Neutrophil (primary cell): ENCODE measurements around the gene EGFL7.

Source experiments
- H3K27ac ChIP-seq: fragments of 200-600 bp; sonication (generic); 2 replicates; pipeline ENCODE4 v1.5.1; 2016; ENCODE audit warnings: mild to moderate bottlenecking, moderate library complexity
- H3K27me3 ChIP-seq: fragments of 200-600 bp; sonication (generic); 2 replicates; pipeline ENCODE4 v1.6.0; 2016; ENCODE audit warnings: mild to moderate bottlenecking
- H3K36me3 ChIP-seq: fragments of 200-600 bp; sonication (generic); 2 replicates; pipeline ENCODE4 v1.5.1; 2017
- H3K4me1 ChIP-seq, 2 experiments: fragments of 200-600 bp in 1 of 2; sonication (generic) in 1 of 2; 1 replicate in 1 of 2; 2 replicates in 1 of 2; pipeline versions ENCODE4 v1.5.1 to v1.6.1; 2013 to 2016; ENCODE audit warnings: low read depth in 1 of 2, low read length in 1 of 2, mild to moderate bottlenecking in 1 of 2, moderate library complexity in 1 of 2; ENCODE audit not compliant: control insufficient read depth in 1 of 2, insufficient read depth in 1 of 2
- H3K4me3 ChIP-seq, 2 experiments: fragments of 200-600 bp in 1 of 2; sonication (generic) in 1 of 2; 1 replicate in 1 of 2; 2 replicates in 1 of 2; pipeline ENCODE4 v1.5.1; 2013 to 2016; ENCODE audit warnings: low read depth in 1 of 2, low read length in 1 of 2, mild to moderate bottlenecking in 1 of 2, moderate library complexity in 1 of 2
- H3K9me3 ChIP-seq: fragments of 200-600 bp; sonication (generic); 2 replicates; pipeline ENCODE4 v1.5.1; 2016
- CTCF ChIP-seq: fragments of 200-600 bp; sonication (generic); IDR thresholded peaks from 2 replicates; pipeline ENCODE4 v1.5.1; 2016; ENCODE audit warnings: antibody characterized with exemption

The EGFL7 gene

GRCh38 chr9:136690104-136690805 is 27.5 kb downstream of the EGFL7 start:
- no peak for TF ChIP-seq CTCF
- H3K27me3 ChIP-seq: no peaks in the 10 kb centered on the region
- no peak overlapping the region for H3K4me3 ChIP-seq
- peaks cover 25 to 38% of the 10 kb centered on the region in 2 experiments for H3K4me1 ChIP-seq
- no peaks in the 10 kb centered on the region for H3K36me3 ChIP-seq
- no peak overlapping the region for H3K27ac ChIP-seq
- H3K9me3 ChIP-seq: no peaks in the 10 kb centered on the region

- no peak for TF ChIP-seq CTCF
- Histone ChIP-seq H3K27me3 (no peaks in the 10 kb centered on the region), H3K4me1 (peaks cover 25 to 38% of the 10 kb centered on the region in 2 experiments), H3K9me3 (no peaks in the 10 kb centered on the region), H3K27ac (no peak overlapping the region), H3K36me3 (no peaks in the 10 kb centered on the region), H3K4me3 (no peak overlapping the region)
These were observed 28.1 kb downstream of the EGFL7 start for GRCh38 chr9:136690806-136691261.

GRCh38 chr9:136691316-136692184 is 28.8 kb downstream of the EGFL7 start:
- Histone ChIP-seq H3K27me3 (no peaks in the 10 kb centered on the region), H3K36me3 (no peaks in the 10 kb centered on the region), H3K4me1 (peaks cover 25 to 39% of the 10 kb centered on the region in 2 experiments), H3K9me3 (no peaks in the 10 kb centered on the region), H3K4me3 (no peak overlapping the region), H3K27ac (no peak overlapping the region)
- no peak for TF ChIP-seq CTCF

- Histone ChIP-seq H3K4me1 (peaks cover 32 to 45% of the 10 kb centered on the region in 2 experiments), H3K4me3 (no peak overlapping the region), H3K9me3 (no peaks in the 10 kb centered on the region), H3K27ac (no peak overlapping the region), H3K36me3 (no peaks in the 10 kb centered on the region), H3K27me3 (no peaks in the 10 kb centered on the region)
- TF ChIP-seq CTCF: no peak
These were observed 29.7 kb downstream of the EGFL7 start for GRCh38 chr9:136692185-136693134.

GRCh38 chr9:136693135-136693489 is 30.4 kb downstream of the EGFL7 start:
- no peak for TF ChIP-seq CTCF
- no peak overlapping the region for H3K27ac ChIP-seq
- peaks cover 35 to 45% of the 10 kb centered on the region in 2 experiments for H3K4me1 ChIP-seq
- H3K4me3 ChIP-seq: no peak overlapping the region
- no peaks in the 10 kb centered on the region for H3K27me3 ChIP-seq
- no peaks in the 10 kb centered on the region for H3K9me3 ChIP-seq
- H3K36me3 ChIP-seq: no peaks in the 10 kb centered on the region
